ENCODE measurements around the gene TGFBR1.
A peak's percentile ranks its signal among the peaks of the same experiment; 100 is the strongest.

TGFBR1 gene

GRCh38 chr9:99176527-99177013 is 71.7 kb downstream of the TGFBR1 start:
- H4K20me1 ChIP-seq (ENCODE audit: low read depth, low read length) = no peaks in the 10 kb centered on the region
- H3K9me3 ChIP-seq (ENCODE audit: insufficient read depth, low read length) = no peaks in the 10 kb centered on the region
- H3K4me2 ChIP-seq (ENCODE audit: low read depth, low read length, poor library complexity, severe bottlenecking) = peak overlapping the region; percentile 74
- peak overlapping the region; percentile 15 for H2AFZ ChIP-seq (ENCODE audit: low read depth, low read length, severe bottlenecking)
- peak overlapping the region; percentile 93 for H3K27ac ChIP-seq (ENCODE audit: low read depth, low read length)
- no peaks in the 10 kb centered on the region for H3K27me3 ChIP-seq (ENCODE audit: low read length)
- no peaks in the 10 kb centered on the region for H3K9me2 ChIP-seq (replicated peaks; ENCODE audit: insufficient read depth, low read length)
- H3K9ac ChIP-seq (ENCODE audit: low read length) = peak overlapping the region; percentile 63
- peaks cover 49% of the 10 kb centered on the region for H3F3A ChIP-seq (ENCODE audit: insufficient read depth)
- no peaks in the 10 kb centered on the region for H3K79me2 ChIP-seq (ENCODE audit: insufficient read depth, low read length)
- TF ChIP-seq CTCF (IDR thresholded peaks at IDR 0.05; ENCODE audit: insufficient read depth, low read length, poor library complexity, severe bottlenecking) (no peak), EZH2phosphoT487 (conservative IDR thresholded peaks at IDR 0.05; ENCODE audit: low read length) (no peak)
- peak overlapping the region; percentile 17 for H3K4me3 ChIP-seq (ENCODE audit: insufficient read depth, low read length, poor library complexity, severe bottlenecking)
- H3K36me3 ChIP-seq (ENCODE audit: low read length) = no peaks in the 10 kb centered on the region

GRCh38 chr9:99177576-99178366 is 72.9 kb downstream of the TGFBR1 start:
- Histone ChIP-seq H3F3A (ENCODE audit: insufficient read depth) (peaks cover 60% of the 10 kb centered on the region), H4K20me1 (ENCODE audit: low read depth, low read length) (no peaks in the 10 kb centered on the region), H3K9me3 (ENCODE audit: insufficient read depth, low read length) (no peaks in the 10 kb centered on the region), H2AFZ (ENCODE audit: low read depth, low read length, severe bottlenecking) (no peak overlapping the region), H3K79me2 (ENCODE audit: insufficient read depth, low read length) (no peaks in the 10 kb centered on the region), H3K4me3 (ENCODE audit: insufficient read depth, low read length, poor library complexity, severe bottlenecking) (peak overlapping the region; percentile 14), H3K9me2 (replicated peaks; ENCODE audit: insufficient read depth, low read length) (no peaks in the 10 kb centered on the region), H3K27me3 (ENCODE audit: low read length) (no peaks in the 10 kb centered on the region), H3K9ac (ENCODE audit: low read length) (peak overlapping the region; percentile 63), H3K27ac (ENCODE audit: low read depth, low read length) (peak overlapping the region; percentile 93), H3K4me2 (ENCODE audit: low read depth, low read length, poor library complexity, severe bottlenecking) (peak overlapping the region; percentile 74), H3K36me3 (ENCODE audit: low read length) (no peaks in the 10 kb centered on the region)
- TF ChIP-seq CTCF (IDR thresholded peaks at IDR 0.05; ENCODE audit: insufficient read depth, low read length, poor library complexity, severe bottlenecking) (no peak), EZH2phosphoT487 (conservative IDR thresholded peaks at IDR 0.05; ENCODE audit: low read length) (no peak)

- Histone ChIP-seq H2AFZ (ENCODE audit: low read depth, low read length, severe bottlenecking) (no peak overlapping the region), H3F3A (ENCODE audit: insufficient read depth) (peaks cover 68% of the 10 kb centered on the region)
These were observed 74.3 kb downstream of the TGFBR1 start for GRCh38 chr9:99178912-99179872.

More at GRCh38 chr9:99178912-99179872, 74.3 kb downstream of the TGFBR1 start:
- no peaks in the 10 kb centered on the region for H3K79me2 ChIP-seq (ENCODE audit: insufficient read depth, low read length)
- H3K9me2 ChIP-seq (replicated peaks; ENCODE audit: insufficient read depth, low read length) = no peaks in the 10 kb centered on the region
- no peaks in the 10 kb centered on the region for H3K36me3 ChIP-seq (ENCODE audit: low read length)
- no peak for TF ChIP-seq EZH2phosphoT487 (conservative IDR thresholded peaks at IDR 0.05; ENCODE audit: low read length)
- TF ChIP-seq CTCF (IDR thresholded peaks at IDR 0.05; ENCODE audit: insufficient read depth, low read length, poor library complexity, severe bottlenecking) = no peak
- no peaks in the 10 kb centered on the region for H3K9me3 ChIP-seq (ENCODE audit: insufficient read depth, low read length)
- peak overlapping the region; percentile 9 for H3K4me3 ChIP-seq (ENCODE audit: insufficient read depth, low read length, poor library complexity, severe bottlenecking)
- no peaks in the 10 kb centered on the region for H3K27me3 ChIP-seq (ENCODE audit: low read length)
- H4K20me1 ChIP-seq (ENCODE audit: low read depth, low read length) = no peaks in the 10 kb centered on the region
- H3K27ac ChIP-seq (ENCODE audit: low read depth, low read length) = peak overlapping the region; percentile 93
- peak overlapping the region; percentile 60 for H3K9ac ChIP-seq (ENCODE audit: low read length)
- H3K4me2 ChIP-seq (ENCODE audit: low read depth, low read length, poor library complexity, severe bottlenecking) = peak overlapping the region; percentile 74

Measured in SU-DHL-6 (cell line).